ENCODE results near the gene TMEM184A. TPM values are rescaled to one million over a fixed set of nuclear protein-coding genes. Genes with fewer than 3 reads are reported as not detected.

TMEM184A gene
- total and polyA plus RNA-seq, 2 of the 8 experiments (the other 6 are each of a cell fraction or from before 2014, with no cell fraction given), result 1.8 to 2.1 TPM

DNA sequence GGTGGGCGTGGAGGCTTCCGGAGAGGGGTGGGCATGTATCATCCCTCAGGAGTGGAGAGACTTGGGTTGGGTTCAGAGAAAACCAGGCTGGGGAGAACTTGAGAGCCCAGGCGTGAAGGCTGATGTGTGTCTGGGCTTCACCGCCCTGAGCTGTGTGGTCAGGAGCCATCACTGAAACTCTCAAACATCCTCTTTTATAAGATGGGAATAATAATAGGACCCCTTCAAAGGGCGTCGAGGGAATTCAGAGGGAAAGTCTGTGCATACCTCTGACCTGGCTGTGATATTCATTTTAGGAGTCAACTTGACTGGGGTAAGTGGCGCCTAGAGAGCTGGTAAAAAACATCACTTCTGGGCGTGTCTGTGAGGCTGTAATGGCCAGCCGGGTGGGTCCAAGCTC lies 34.9 kb upstream of the TMEM184A start (continued):
- TF ChIP-seq RNF2 (IDR thresholded peaks at IDR 0.05; ENCODE audit: borderline replicate concordance, low read depth, low read length, missing control alignments, poor library complexity, severe bottlenecking) (no peak), MAFK (IDR thresholded peaks at IDR 0.05; ENCODE audit: low read depth, low read length) (no peak), ZNF274 (IDR thresholded peaks at IDR 0.05; ENCODE audit: borderline replicate concordance, extremely low read depth, low read length) (no peak), CHD1 (IDR thresholded peaks at IDR 0.05; ENCODE audit: low read depth, low read length) (no peak), BCL11A (IDR thresholded peaks at IDR 0.05; ENCODE audit: low read depth in 2 of 2, low read length in 2 of 2) (no peak), SIN3A (conservative IDR thresholded peaks at IDR 0.05 in 1 of 2, IDR thresholded peaks at IDR 0.05 in 1 of 2; ENCODE audit: low read depth in 1 of 2, low read length in 2 of 2) (no peak)
